ENCODE results near the gene ITGB8.

DNA sequence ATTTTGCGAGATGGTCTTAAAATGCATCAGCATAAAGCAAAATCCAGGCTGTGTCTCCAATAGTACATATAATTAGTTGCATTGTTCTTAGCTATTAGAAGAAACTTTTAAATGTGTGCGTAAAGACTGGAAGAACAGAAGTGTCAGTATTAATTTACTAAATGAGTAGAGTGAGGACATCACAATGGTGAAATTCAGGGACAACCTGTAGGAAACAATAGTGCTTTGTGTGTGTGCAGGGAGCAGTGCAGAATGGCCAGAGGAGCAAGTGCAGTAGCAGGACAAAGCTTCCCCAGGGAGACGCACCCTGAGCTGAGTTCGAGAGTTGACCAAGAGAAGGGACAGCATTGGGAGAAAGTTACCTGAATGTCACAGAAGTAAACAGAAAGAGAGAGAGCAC is 13.7 kb downstream of the ITGB8 start:
- TF ChIP-seq, protein P1, sequence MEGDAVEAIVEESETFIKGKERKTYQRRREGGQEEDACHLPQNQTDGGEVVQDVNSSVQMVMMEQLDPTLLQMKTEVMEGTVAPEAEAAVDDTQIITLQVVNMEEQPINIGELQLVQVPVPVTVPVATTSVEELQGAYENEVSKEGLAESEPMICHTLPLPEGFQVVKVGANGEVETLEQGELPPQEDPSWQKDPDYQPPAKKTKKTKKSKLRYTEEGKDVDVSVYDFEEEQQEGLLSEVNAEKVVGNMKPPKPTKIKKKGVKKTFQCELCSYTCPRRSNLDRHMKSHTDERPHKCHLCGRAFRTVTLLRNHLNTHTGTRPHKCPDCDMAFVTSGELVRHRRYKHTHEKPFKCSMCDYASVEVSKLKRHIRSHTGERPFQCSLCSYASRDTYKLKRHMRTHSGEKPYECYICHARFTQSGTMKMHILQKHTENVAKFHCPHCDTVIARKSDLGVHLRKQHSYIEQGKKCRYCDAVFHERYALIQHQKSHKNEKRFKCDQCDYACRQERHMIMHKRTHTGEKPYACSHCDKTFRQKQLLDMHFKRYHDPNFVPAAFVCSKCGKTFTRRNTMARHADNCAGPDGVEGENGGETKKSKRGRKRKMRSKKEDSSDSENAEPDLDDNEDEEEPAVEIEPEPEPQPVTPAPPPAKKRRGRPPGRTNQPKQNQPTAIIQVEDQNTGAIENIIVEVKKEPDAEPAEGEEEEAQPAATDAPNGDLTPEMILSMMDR (IDR thresholded peaks at IDR 0.05), result no peak
- TF ChIP-seq POLR2A (IDR thresholded peaks at IDR 0.05), result no peak

Measured in thyroid gland (tissue), 4 donors.